HCT116 (cell line): ENCODE results near the gene ACAD9. TPM values are rescaled to one million over a fixed set of nuclear protein-coding genes. Genes with fewer than 3 reads are reported as not detected.

Source experiments
- ATAC-seq: fragments of 200-7000 bp; cut with Tn5 transposase; 2 replicates; pipeline ENCODE4 v1.9.1; 2020; ENCODE audit warnings: mild to moderate bottlenecking, moderate library complexity
- BruUV-seq: library from RNA; stranded (reverse); fragments of 400-500 nt; replicated peaks from 2 replicates; lab custom pipeline; 2021; lab: Mats Ljungman, UMichigan
- CTCF ChIA-PET: fragments of 300-600 bp; sonication (Branson Sonifier 250); formaldehyde crosslinking; loops from one replicate; lab custom pipeline; 2021; ENCODE audit warnings: antibody characterized with exemption; lab: Charles Lee
- POLR2A ChIA-PET: fragments of 300-600, 350-600 bp; sonication (Branson Sonifier 250); formaldehyde crosslinking; loops from one replicate; lab custom pipeline; 2021; ENCODE audit warnings: antibody characterized with exemption; lab: Charles Lee
- RAD21 ChIA-PET, 2 experiments: fragments of 300-600 bp; sonication (Branson Sonifier 250); formaldehyde crosslinking; loops; one replicate each; lab custom pipeline; 2023; ENCODE audit warnings: low total read pairs in 2 of 2; ENCODE audit not compliant: uncharacterized antibody in 2 of 2, unreplicated experiment in 2 of 2, low non-redundant PET in 1 of 2; lab: Charles Lee
- DNase-seq: peaks from one replicate; pipeline ENCODE4 v3.0.0-alpha.2; 2010; ENCODE audit warnings: low read depth, low spot score
- H2AFZ ChIP-seq: fragments of 200-600 bp; shearing (Covaris generic), sonication (generic); 2 replicates; pipeline ENCODE4 v1.6.1; 2017; ENCODE audit warnings: low read depth, mixed run types, mixed read lengths, antibody characterized with exemption, low read length; ENCODE audit not compliant: poor library complexity, severe bottlenecking
- H3K27ac ChIP-seq: 2 replicates; pipeline ENCODE4 v1.5.1; 2012; ENCODE audit warnings: low read depth, low read length
- H3K27me3 ChIP-seq: fragments of 200-600 bp; sonication (generic); 2 replicates; pipeline ENCODE4 v1.6.1; 2016; ENCODE audit warnings: mixed run types, low read length, mixed read lengths; ENCODE audit not compliant: insufficient read depth
- H3K36me3 ChIP-seq, 2 experiments: fragments of 200-500 bp in 1 of 2; fragments of 200-600 bp in 1 of 2; sonication (Bioruptor generic) in 1 of 2; sonication (generic) in 1 of 2; 2 replicates each; pipeline versions ENCODE4 v1.5.1 to v1.6.1; 2014 to 2016; ENCODE audit warnings: low read length in 2 of 2, inconsistent platforms in 1 of 2, mixed read lengths in 1 of 2, mixed run types in 1 of 2; ENCODE audit not compliant: insufficient read depth in 2 of 2, control insufficient read depth in 1 of 2
- H3K4me1 ChIP-seq, 2 experiments: fragments of 200-600 bp in 1 of 2; sonication (generic) in 1 of 2; 2 replicates each; pipeline versions ENCODE4 v1.5.1 to v1.6.1; 2012 to 2017; ENCODE audit warnings: low read length in 2 of 2, inconsistent platforms in 1 of 2, mild to moderate bottlenecking in 1 of 2, mixed read lengths in 1 of 2, mixed run types in 1 of 2, moderate library complexity in 1 of 2; ENCODE audit not compliant: insufficient read depth in 2 of 2, control insufficient read depth in 1 of 2
- H3K4me2 ChIP-seq: fragments of 200-600 bp; sonication (generic); 2 replicates; pipeline ENCODE4 v1.6.1; 2017; ENCODE audit warnings: mixed run types, low read length, mixed read lengths
- H3K4me3 ChIP-seq, 2 experiments: fragments of 200-600 bp in 1 of 2; sonication (generic) in 1 of 2; replicated peaks in 1 of 2; 2 replicates each; pipeline ENCODE4 v1.5.1; 2011 to 2016; ENCODE audit warnings: low read length in 2 of 2, control low read depth in 1 of 2, low read depth in 1 of 2, mild to moderate bottlenecking in 1 of 2, mixed read lengths in 1 of 2, mixed run types in 1 of 2
- H3K79me2 ChIP-seq: fragments of 200-600 bp; sonication (generic); 2 replicates; pipeline ENCODE4 v1.6.1; 2017; ENCODE audit warnings: mild to moderate bottlenecking, mixed run types, low read length, moderate library complexity, mixed read lengths; ENCODE audit not compliant: insufficient read depth
- H3K9ac ChIP-seq: fragments of 200-600 bp; sonication (generic); 2 replicates; pipeline ENCODE4 v1.6.1; 2016; ENCODE audit warnings: low read length, mixed read lengths
- H3K9me2 ChIP-seq: fragments of 200-600 bp; sonication (generic), shearing (Covaris generic); 2 replicates; pipeline ENCODE4 v1.6.1; 2017; ENCODE audit warnings: mixed run types, mild to moderate bottlenecking, moderate library complexity; ENCODE audit not compliant: insufficient read depth
- H3K9me3 ChIP-seq, 2 experiments: fragments of 200-500 bp in 1 of 2; fragments of 200-600 bp in 1 of 2; sonication (Bioruptor generic) in 1 of 2; sonication (generic) in 1 of 2; 2 replicates each; pipeline ENCODE4 v1.6.1; 2014 to 2017; ENCODE audit warnings: low read length in 2 of 2, mixed read lengths in 2 of 2, inconsistent platforms in 1 of 2, low read depth in 1 of 2, mild to moderate bottlenecking in 1 of 2, mixed run types in 1 of 2, moderate library complexity in 1 of 2; ENCODE audit not compliant: control insufficient read depth in 1 of 2, insufficient read depth in 1 of 2
- H4K20me1 ChIP-seq: fragments of 200-600 bp; sonication (generic), shearing (Covaris generic); 2 replicates; pipeline ENCODE4 v1.6.1; 2017; ENCODE audit warnings: mixed run types, mild to moderate bottlenecking, moderate library complexity; ENCODE audit not compliant: insufficient read depth
- CBX3 ChIP-seq: IDR thresholded peaks from 2 replicates; pipeline ENCODE4 v1.6.1; 2012; ENCODE audit warnings: low read depth
- CEBPB ChIP-seq: IDR thresholded peaks from 2 replicates; pipeline ENCODE4 v1.6.1; 2012; ENCODE audit warnings: low read depth
- EGR1 ChIP-seq: IDR thresholded peaks from 2 replicates; pipeline ENCODE4 v1.6.1; 2012; ENCODE audit warnings: low read depth
- ELF1 ChIP-seq: IDR thresholded peaks from 2 replicates; pipeline ENCODE4 v1.6.1; 2012; ENCODE audit warnings: low read depth, borderline replicate concordance
- EZH2 ChIP-seq: fragments of 200-600 bp; sonication (generic); IDR thresholded peaks from 2 replicates; pipeline ENCODE4 v1.6.1; 2017; ENCODE audit warnings: antibody characterized with exemption, mixed run types
- POLR2AphosphoS5 ChIP-seq: IDR thresholded peaks from 2 replicates; pipeline ENCODE4 v1.6.1; 2011; ENCODE audit warnings: mild to moderate bottlenecking, low read depth, low read length, moderate library complexity
- RAD21 ChIP-seq: IDR thresholded peaks from 2 replicates; pipeline ENCODE4 v1.6.1; 2012; ENCODE audit warnings: low read depth, mild to moderate bottlenecking
- SIN3A ChIP-seq: IDR thresholded peaks from 2 replicates; pipeline ENCODE4 v1.6.1; 2012; ENCODE audit warnings: low read depth
- SRF ChIP-seq: IDR thresholded peaks from 2 replicates; pipeline ENCODE4 v1.6.1; 2012; ENCODE audit warnings: low read depth
- YY1 ChIP-seq: IDR thresholded peaks from 2 replicates; pipeline ENCODE4 v1.6.1; 2011; ENCODE audit warnings: low read length, low read depth, moderate library complexity, mild to moderate bottlenecking; ENCODE audit not compliant: insufficient replicate concordance; ENCODE audit errors: extremely low read depth
- ZFX ChIP-seq: fragments of 450-650 bp; IDR thresholded peaks from 2 replicates; pipeline ENCODE4 v1.6.1; 2017
- ZNF274 ChIP-seq: fragments of 200-500 bp; sonication (Bioruptor generic); IDR thresholded peaks from 2 replicates; pipeline ENCODE4 v1.6.1; 2014; ENCODE audit warnings: mild to moderate bottlenecking, low read depth, low read length, inconsistent platforms
- intact Hi-C: fragments of 100-400 bp; cut with micrococcal nuclease; formaldehyde crosslinking; loops from 2 replicates; pipeline ENCODE4 v1.10.0; 2022
- total RNA-seq: library from RNA; stranded (reverse); gene quantifications from one replicate; pipeline ENCODE4 v1.2.1, GENCODE V29; 2021; ENCODE audit not compliant: unreplicated experiment
- TF ChIP-seq, protein P1 (sequence below), 3 experiments: fragments of 200-600 bp in 1 of 3; sonication (generic) in 1 of 3; IDR thresholded peaks in 2 of 3; conservative IDR thresholded peaks in 1 of 3; 2 replicates each; pipeline ENCODE4 v1.5.1; 2012 to 2017; ENCODE audit warnings: low read depth in 2 of 3, low read length in 2 of 3, antibody characterized with exemption in 1 of 3, borderline replicate concordance in 1 of 3, control low read depth in 1 of 3, mild to moderate bottlenecking in 1 of 3, mixed read lengths in 1 of 3, mixed run types in 1 of 3, moderate library complexity in 1 of 3; ENCODE audit not compliant: insufficient read depth in 1 of 3

Gene ACAD9
- total RNA-seq, 1 experiment from 2014 or later, result 55.8 TPM

DNA sequence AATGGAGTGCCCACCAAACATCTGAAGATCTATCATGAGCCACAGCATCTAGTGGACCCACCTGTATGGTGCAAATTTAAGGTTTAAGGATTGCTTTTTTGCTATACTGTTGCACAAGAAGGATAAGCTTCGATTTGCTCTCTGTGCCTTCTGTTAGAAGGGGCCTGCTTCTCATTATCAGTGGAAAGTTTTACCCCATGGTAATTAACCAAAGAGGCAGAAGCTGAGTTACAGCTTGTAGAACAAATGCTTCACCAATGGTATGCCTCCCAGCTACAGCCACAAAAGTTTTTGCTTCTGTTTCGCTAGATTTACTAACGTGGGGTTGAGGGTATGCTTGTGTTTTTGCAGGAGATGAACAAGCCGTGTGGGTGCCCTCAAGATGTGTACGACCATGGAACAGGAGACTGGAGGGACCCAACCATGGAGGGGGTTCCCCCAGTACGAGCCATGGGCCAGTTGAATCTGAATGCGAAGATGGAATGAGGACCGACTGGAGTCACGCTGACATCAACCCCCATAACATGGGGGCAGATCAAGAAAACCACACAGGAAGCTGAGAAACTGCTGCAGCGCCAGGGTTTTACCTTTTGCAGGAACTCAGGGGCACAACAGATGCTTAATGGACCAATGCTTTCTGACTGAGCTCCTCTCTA, 43.5 kb downstream of the ACAD9 start:
- Histone ChIP-seq H2AFZ (no peak overlapping the region), H3K4me2 (no peak overlapping the region), H3K9ac (no peak overlapping the region), H3K4me1 (no peaks in the 10 kb centered on the region), H3K27me3 (no peaks in the 10 kb centered on the region)
- CTCF ChIA-PET, result no interaction called here
- BruUV-seq, result no TSS peak
- no peak for TF ChIP-seq ZNF274
- no peak for TF ChIP-seq YY1
- TF ChIP-seq EZH2, result no peak
- TF ChIP-seq ZFX, result no peak
- no peak for TF ChIP-seq SRF
- no peak for TF ChIP-seq EGR1
- no peak for TF ChIP-seq CBX3
- no peak for TF ChIP-seq ELF1
- TF ChIP-seq, protein P1, sequence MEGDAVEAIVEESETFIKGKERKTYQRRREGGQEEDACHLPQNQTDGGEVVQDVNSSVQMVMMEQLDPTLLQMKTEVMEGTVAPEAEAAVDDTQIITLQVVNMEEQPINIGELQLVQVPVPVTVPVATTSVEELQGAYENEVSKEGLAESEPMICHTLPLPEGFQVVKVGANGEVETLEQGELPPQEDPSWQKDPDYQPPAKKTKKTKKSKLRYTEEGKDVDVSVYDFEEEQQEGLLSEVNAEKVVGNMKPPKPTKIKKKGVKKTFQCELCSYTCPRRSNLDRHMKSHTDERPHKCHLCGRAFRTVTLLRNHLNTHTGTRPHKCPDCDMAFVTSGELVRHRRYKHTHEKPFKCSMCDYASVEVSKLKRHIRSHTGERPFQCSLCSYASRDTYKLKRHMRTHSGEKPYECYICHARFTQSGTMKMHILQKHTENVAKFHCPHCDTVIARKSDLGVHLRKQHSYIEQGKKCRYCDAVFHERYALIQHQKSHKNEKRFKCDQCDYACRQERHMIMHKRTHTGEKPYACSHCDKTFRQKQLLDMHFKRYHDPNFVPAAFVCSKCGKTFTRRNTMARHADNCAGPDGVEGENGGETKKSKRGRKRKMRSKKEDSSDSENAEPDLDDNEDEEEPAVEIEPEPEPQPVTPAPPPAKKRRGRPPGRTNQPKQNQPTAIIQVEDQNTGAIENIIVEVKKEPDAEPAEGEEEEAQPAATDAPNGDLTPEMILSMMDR (IDR thresholded peaks at IDR 0.05 in 2 of 3, conservative IDR thresholded peaks at IDR 0.05 in 1 of 3; ENCODE audit: borderline replicate concordance in 1 of 3, insufficient read depth in 1 of 3, low read depth in 2 of 3, low read length in 2 of 3), result no peak
- no peak for TF ChIP-seq SIN3A
- TF ChIP-seq CEBPB, result no peak
- TF ChIP-seq RAD21, result no peak
- TF ChIP-seq POLR2AphosphoS5, result no peak
- TF ChIP-seq, all 23 proteins: peak for 0
- no peak for DNase-seq
- POLR2A ChIA-PET, result no interaction called here
- Histone ChIP-seq H3K79me2 (no peaks in the 10 kb centered on the region), H3K4me3 (no peak overlapping the region), H3K27ac (no peak overlapping the region), H3K36me3 (peaks cover 0 to 10% of the 10 kb centered on the region in 2 experiments; a peak in 1 of 4 replicates), H3K9me2 (no peaks in the 10 kb centered on the region), H3K9me3 (peaks cover 8 to 21% of the 10 kb centered on the region in 2 experiments; a peak in 2 of 4 replicates), H4K20me1 (no peaks in the 10 kb centered on the region)
- RAD21 ChIA-PET, result no interaction called here
- intact Hi-C loops, result no loop called here
- ATAC-seq, result no peak
